GM21723 (cell line): ENCODE results near the gene TTC21B.

Source experiments
- ATAC-seq: cut with Tn5 transposase; IDR thresholded peaks from one replicate; pipeline ENCODE4 v1.9.1; 2021; ENCODE audit warnings: mild to moderate bottlenecking, moderate library complexity; ENCODE audit not compliant: unreplicated experiment

Gene TTC21B

DNA sequence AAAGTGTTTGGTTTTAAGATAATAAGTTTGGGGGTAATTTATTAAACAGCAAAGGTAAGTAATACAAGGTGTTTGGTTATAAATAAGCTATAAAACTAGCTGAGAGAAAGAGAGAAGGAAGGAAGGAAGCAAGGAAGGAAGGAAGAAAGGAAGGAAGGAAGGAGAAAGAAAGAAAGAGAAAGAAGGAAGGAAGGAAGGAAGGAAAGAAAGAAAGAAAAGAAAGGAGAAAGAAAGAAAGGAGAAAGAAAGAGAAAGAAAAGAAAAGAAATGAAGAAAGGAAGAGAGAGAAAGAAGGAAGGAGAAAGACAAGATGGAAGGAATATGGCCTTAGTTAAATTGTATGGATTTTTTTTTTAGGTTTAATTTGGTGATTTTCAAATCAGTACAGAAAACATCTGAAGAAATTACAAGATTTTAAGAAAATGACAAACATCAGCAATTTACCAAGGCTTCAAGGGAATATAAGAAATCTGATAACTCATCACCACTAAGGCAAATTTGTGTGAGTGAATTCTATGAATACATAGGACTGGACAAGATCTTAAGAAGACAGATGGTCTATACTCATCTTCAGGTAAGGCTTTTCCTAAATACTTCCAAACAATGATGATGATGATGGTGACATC lies 113.1 kb downstream of the TTC21B start:
- ATAC-seq = no peak

DNA sequence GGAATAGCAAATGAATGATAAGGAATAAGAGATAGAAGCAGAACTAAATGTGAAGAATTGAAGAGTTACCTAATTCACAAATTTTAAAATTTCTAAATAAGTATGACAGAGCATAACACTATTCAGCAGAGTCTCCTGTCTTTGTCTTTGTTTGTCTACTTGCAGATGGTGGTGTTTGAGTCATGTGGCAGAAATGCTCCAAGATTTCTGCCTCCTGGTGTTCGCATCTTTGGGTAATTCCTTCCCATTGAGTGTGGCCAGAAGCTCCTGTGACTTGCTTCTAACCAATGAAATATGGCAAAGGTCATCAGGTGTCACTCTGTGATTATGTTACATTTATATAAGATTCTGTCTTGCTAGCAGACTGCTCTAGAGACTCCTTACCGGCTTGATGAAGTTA lies 114.0 kb downstream of the TTC21B start:
- ATAC-seq = no peak

DNA sequence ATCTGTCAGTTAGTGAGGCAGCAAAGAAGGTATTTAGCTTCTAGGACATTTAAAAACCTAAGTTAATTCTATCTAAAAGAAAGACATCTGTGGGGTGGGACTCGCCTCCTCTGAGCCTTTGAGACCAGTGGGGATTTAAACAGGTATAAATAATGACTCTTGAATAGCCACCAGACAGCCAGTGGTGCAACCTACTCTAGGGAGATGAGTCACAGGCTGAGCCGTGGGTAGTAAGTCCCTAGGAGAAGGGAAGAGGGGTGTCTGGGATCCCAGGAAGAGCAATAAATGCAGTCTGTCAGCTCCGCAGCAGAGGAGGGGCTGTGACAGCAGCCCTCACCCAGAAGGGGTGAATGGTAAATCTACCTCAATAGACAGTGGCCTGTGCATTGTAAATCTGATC lies 116.5 kb downstream of the TTC21B start:
- ATAC-seq = no peak

DNA sequence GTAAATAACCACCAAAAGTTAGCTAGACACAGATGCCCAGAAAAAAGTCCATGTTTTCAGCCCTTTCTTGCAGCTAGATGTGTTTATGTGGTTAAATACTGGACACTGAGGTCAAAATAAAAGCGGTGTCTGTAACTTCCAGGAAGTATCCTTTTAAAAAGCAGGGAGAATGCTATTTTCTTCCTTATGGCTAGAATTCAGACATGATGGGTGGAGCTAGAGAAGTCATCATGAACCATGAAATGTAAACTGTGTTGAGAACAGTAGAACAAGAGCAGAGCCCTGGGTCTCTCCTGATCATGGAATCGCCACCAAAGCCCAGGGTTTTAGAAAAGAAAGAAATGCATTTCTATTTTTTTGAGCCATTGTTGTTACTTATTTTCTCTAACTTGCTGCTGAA lies 118.2 kb downstream of the TTC21B start:
- ATAC-seq = no peak

DNA sequence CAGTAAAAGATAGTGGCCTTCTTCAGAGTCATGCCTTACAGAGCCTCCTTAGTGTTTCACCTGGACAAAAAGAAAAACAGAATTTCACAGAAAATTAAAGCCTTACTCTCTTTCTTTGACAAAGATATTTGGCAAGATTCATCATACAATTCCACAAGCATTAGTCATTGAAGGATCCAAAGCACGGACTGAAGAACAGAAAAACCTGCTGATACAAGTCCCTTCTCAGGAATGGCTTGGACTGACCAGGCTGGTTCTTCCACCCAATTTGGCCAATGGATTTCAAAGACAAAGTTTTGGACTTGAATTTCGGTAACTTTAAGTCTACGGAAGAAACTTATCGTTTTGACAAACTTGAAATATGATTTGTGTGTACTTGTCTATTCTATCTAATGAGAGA lies 120.4 kb downstream of the TTC21B start:
- ATAC-seq = no peak

DNA sequence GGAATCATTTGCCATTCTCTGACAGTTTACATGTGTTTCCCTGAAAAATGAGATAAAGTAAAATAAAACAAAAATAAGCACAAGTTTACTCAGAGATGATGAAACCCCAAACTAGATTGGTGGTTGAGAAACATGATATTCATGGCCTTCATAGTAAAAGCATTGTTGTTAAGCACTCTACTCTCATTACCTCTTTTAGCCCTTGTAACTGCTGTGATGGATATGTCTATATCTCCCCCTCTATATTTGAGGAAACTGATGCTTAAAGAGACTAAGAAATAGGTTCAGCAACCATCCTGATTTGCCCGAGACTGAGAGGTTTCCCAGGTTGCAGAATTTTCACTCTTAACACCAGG lies 125.7 kb downstream of the TTC21B start:
- no peak for ATAC-seq

DNA sequence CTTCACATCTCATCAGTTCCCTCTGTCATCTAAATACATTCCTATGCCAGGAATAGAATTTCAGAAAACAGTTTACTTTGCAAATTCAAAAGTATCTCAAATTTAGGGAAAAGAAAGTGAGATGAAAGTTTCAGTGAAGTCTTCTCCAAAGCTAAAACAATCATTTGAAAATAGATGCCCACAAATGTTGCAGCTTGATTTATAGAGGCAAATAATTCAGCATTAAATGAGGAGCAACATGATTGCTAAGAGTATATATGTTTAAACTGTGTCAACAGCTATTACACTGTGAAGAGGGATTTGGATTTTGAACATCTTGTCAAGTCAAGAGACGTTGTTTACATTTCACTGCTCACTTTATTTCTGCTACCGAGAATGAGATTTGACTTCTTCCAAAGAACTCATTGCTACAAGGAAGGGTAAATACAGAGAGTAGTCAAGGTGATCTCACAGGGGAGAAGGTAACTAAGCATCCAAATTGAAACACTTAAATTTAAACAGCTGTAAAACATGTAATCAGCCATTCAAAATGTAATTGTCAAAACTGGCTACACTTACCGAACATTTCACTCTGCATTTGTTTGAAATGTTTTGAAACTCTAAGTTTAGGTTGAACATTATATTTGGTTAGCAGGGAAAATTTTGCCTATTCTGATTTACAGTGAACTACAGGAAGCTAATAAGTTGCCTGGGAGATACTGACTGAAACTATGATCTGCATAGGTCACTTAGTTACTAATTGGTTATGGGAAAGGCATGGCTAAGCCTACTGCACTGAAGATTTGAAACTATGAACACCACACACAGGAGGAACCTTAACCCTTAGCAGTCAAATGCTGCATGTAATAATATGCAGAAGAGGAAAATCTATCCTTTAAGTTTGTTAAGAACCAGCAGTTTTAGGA lies 126.3 kb downstream of the TTC21B start:
- no peak for ATAC-seq

DNA sequence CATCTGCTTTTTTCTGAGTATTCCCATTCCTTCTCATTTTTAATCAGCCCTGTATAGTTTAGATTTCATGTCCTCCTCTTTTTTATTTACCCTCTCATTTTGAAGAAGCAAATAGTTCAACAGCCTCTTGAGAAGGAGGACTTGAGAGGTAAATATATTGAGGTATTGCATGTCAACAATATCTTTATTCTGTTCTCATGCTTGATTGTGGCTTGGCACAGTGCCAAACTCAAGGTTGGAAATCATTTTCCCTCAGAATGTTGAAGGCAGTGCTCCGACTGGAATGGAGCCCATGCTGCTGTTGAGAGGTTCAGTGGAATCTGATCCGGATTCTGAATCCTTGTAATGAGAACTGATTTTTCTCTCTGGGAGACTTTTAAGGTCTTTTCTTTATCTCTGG lies 128.5 kb downstream of the TTC21B start:
- ATAC-seq = no peak
